AG04449 (cell line): ENCODE results near the gene SLBP.

Experiments
- CTCF ChIA-PET: fragments of 350-600 bp; formaldehyde crosslinking; extraction: SDS; loops from one replicate; lab custom pipeline; 2021; ENCODE audit warnings: antibody characterized with exemption; lab: Yijun Ruan, JAX
- POLR2A ChIA-PET: fragments of 400-600, 350-600 bp; formaldehyde crosslinking; extraction: SDS; loops from one replicate; lab custom pipeline; 2020; ENCODE audit warnings: antibody characterized with exemption, inconsistent platforms; lab: Yijun Ruan, JAX
- DNase-seq: peaks from one replicate; pipeline ENCODE4 v3.0.0-alpha.2; 2010; ENCODE audit warnings: low read depth, low spot score
- H3K4me3 ChIP-seq: 2 replicates; pipeline ENCODE4 v1.5.1; 2011; ENCODE audit warnings: low read depth, mild to moderate bottlenecking, control low read depth, low read length
- CTCF ChIP-seq: IDR thresholded peaks from one replicate; pipeline ENCODE4 v1.5.1; 2011; ENCODE audit warnings: mild to moderate bottlenecking, moderate library complexity, low read length, control low read depth, inconsistent platforms; ENCODE audit not compliant: insufficient read depth; ENCODE audit errors: missing control alignments

The SLBP gene

GRCh38 chr4:1646690-1647089, 65.4 kb downstream of the SLBP start:
- DNase-seq, result no peak
- CTCF ChIA-PET, result interaction anchor here (2.7 kb wide), 1 partner anchor 17 kb away, joined by 7 read pairs; no protein-coding TSS in a partner anchor
- POLR2A ChIA-PET, result no interaction called here
- H3K4me3 ChIP-seq, result no peak overlapping the region
- TF ChIP-seq CTCF, result no peak

- no peak for TF ChIP-seq CTCF
- POLR2A ChIA-PET, result no interaction called here
Observed at GRCh38 chr4:1644891-1645657, 67.0 kb downstream of the SLBP start.

GRCh38 chr4:1643971-1644735, 68.0 kb downstream of the SLBP start:
- no peak for TF ChIP-seq CTCF
- ChIA-PET CTCF (interaction anchor here (1.1 to 3.6 kb wide), 3 partner anchors 15 to 299 kb away, joined by 3 to 11 read pairs (median 3); no protein-coding TSS in a partner anchor), POLR2A (no interaction called here)
- no peak for DNase-seq
- H3K4me3 ChIP-seq, result no peak overlapping the region

More at GRCh38 chr4:1644891-1645657, 67.0 kb downstream of the SLBP start:
- CTCF ChIA-PET, result interaction anchor here (1.1 to 3.6 kb wide), 3 partner anchors 16 to 300 kb away, joined by 3 to 11 read pairs (median 3); no protein-coding TSS in a partner anchor
- no peak for DNase-seq
- no peak overlapping the region for H3K4me3 ChIP-seq
